Measurements from ENCODE around the gene FAM181B.

FAM181B gene

GRCh38 chr11:82683029-82683428 lies 50.6 kb downstream of the FAM181B start:
- no peak overlapping the region for H4K8ac ChIP-seq (ENCODE audit: low read depth, low read length)
- H3K36me3 ChIP-seq (replicated peaks in 1 of 2; ENCODE audit: control insufficient read depth in 2 of 2, insufficient read depth in 2 of 2, low read length in 2 of 2) = no peaks in the 10 kb centered on the region
- no peak overlapping the region for H2BK120ac ChIP-seq (ENCODE audit: low read depth, low read length)
- H2AFZ ChIP-seq (ENCODE audit: low read length) = no peak overlapping the region
- H3K18ac ChIP-seq (ENCODE audit: low read length) = no peak overlapping the region
- no peak overlapping the region for H3K9ac ChIP-seq (ENCODE audit: low read depth, low read length, poor library complexity)
- peaks cover 0 to 4% of the 10 kb centered on the region in 2 donors for H3K9me3 ChIP-seq (replicated peaks in 1 of 2; ENCODE audit: control insufficient read depth in 2 of 2, insufficient read depth in 1 of 2, low read depth in 1 of 2, low read length in 2 of 2)
- H3K79me1 ChIP-seq (ENCODE audit: low read depth, low read length) = no peaks in the 10 kb centered on the region
- no peak overlapping the region for H2BK15ac ChIP-seq (ENCODE audit: low read length)
- no peak overlapping the region for H2BK12ac ChIP-seq (ENCODE audit: low read length)
- no peak overlapping the region for H3K4ac ChIP-seq (ENCODE audit: low read length)
- H2AK5ac ChIP-seq (ENCODE audit: low read depth, low read length) = no peak overlapping the region
- no peak overlapping the region for H3K14ac ChIP-seq (ENCODE audit: low read length)
- H3K27me3 ChIP-seq (ENCODE audit: control insufficient read depth in 3 of 3, insufficient read depth in 3 of 3, low read depth in 1 of 3, low read length in 3 of 3) = no peaks in the 10 kb centered on the region
- no peak overlapping the region for H3K4me3 ChIP-seq (ENCODE audit: low read length in 2 of 2)
- no peak overlapping the region for H3K4me2 ChIP-seq (ENCODE audit: insufficient read depth, low read length, poor library complexity, severe bottlenecking)
- H4K91ac ChIP-seq (ENCODE audit: low read depth, low read length, poor library complexity) = no peak overlapping the region
- WGBS, 2 donors (ENCODE audit: extremely low coverage in 2 of 2, insufficient read length in 2 of 2, insufficient replicate concordance in 1 of 2) = no CpG with 5 or more reads among the region's 5 CpGs
- no peak overlapping the region for H3K27ac ChIP-seq (replicated peaks; ENCODE audit: low read length)
- DNase-seq (ENCODE audit: low spot score) = no peak
- no peak overlapping the region for H2BK5ac ChIP-seq (ENCODE audit: low read length)
- no peaks in the 10 kb centered on the region for H3K4me1 ChIP-seq (ENCODE audit: control insufficient read depth in 2 of 2, insufficient read depth in 1 of 2, low read depth in 1 of 2, low read length in 2 of 2)
- no peak overlapping the region for H3K23ac ChIP-seq (ENCODE audit: low read depth, low read length, poor library complexity)

GRCh38 chr11:82682003-82682751 lies 51.5 kb downstream of the FAM181B start:
- H3K23ac ChIP-seq (ENCODE audit: low read depth, low read length, poor library complexity) = no peak overlapping the region
- no peak overlapping the region for H2AK5ac ChIP-seq (ENCODE audit: low read depth, low read length)
- no peak overlapping the region for H4K91ac ChIP-seq (ENCODE audit: low read depth, low read length, poor library complexity)
- no peak overlapping the region for H3K18ac ChIP-seq (ENCODE audit: low read length)
- no peaks in the 10 kb centered on the region for H3K4me1 ChIP-seq (ENCODE audit: control insufficient read depth in 2 of 2, insufficient read depth in 1 of 2, low read depth in 1 of 2, low read length in 2 of 2)
- WGBS, 2 donors (ENCODE audit: extremely low coverage in 2 of 2, insufficient read length in 2 of 2, insufficient replicate concordance in 1 of 2) = no CpG with 5 or more reads among the region's 6 CpGs
- H3K9me3 ChIP-seq (replicated peaks in 1 of 2; ENCODE audit: control insufficient read depth in 2 of 2, insufficient read depth in 1 of 2, low read depth in 1 of 2, low read length in 2 of 2) = peaks cover 0 to 4% of the 10 kb centered on the region in 2 donors
- no peak overlapping the region for H3K9ac ChIP-seq (ENCODE audit: low read depth, low read length, poor library complexity)
- H2BK15ac ChIP-seq (ENCODE audit: low read length) = no peak overlapping the region
- no peak overlapping the region for H3K4ac ChIP-seq (ENCODE audit: low read length)
- no peak overlapping the region for H2BK5ac ChIP-seq (ENCODE audit: low read length)
- H3K79me1 ChIP-seq (ENCODE audit: low read depth, low read length) = no peaks in the 10 kb centered on the region
- no peaks in the 10 kb centered on the region for H3K36me3 ChIP-seq (replicated peaks in 1 of 2; ENCODE audit: control insufficient read depth in 2 of 2, insufficient read depth in 2 of 2, low read length in 2 of 2)
- H3K27ac ChIP-seq (replicated peaks; ENCODE audit: low read length) = no peak overlapping the region
- H2BK120ac ChIP-seq (ENCODE audit: low read depth, low read length) = no peak overlapping the region
- H2BK12ac ChIP-seq (ENCODE audit: low read length) = no peak overlapping the region
- peak overlapping the region; percentile 20 for H2AFZ ChIP-seq (ENCODE audit: low read length)
- peak; percentile 40 for DNase-seq (ENCODE audit: low spot score)
- H3K27me3 ChIP-seq (ENCODE audit: control insufficient read depth in 3 of 3, insufficient read depth in 3 of 3, low read depth in 1 of 3, low read length in 3 of 3) = no peaks in the 10 kb centered on the region
- no peak overlapping the region for H3K14ac ChIP-seq (ENCODE audit: low read length)
- no peak overlapping the region for H3K4me2 ChIP-seq (ENCODE audit: insufficient read depth, low read length, poor library complexity, severe bottlenecking)
- no peak overlapping the region for H4K8ac ChIP-seq (ENCODE audit: low read depth, low read length)
- H3K4me3 ChIP-seq (ENCODE audit: low read length in 2 of 2) = no peak overlapping the region

GRCh38 chr11:82680252-82680651 lies 53.4 kb downstream of the FAM181B start:
- no peak overlapping the region for H3K23ac ChIP-seq (ENCODE audit: low read depth, low read length, poor library complexity)
- no peaks in the 10 kb centered on the region for H3K27me3 ChIP-seq (ENCODE audit: control insufficient read depth in 3 of 3, insufficient read depth in 3 of 3, low read depth in 1 of 3, low read length in 3 of 3)
- no peak overlapping the region for H3K27ac ChIP-seq (replicated peaks; ENCODE audit: low read length)
- WGBS, 2 donors (ENCODE audit: extremely low coverage in 2 of 2, insufficient read length in 2 of 2, insufficient replicate concordance in 1 of 2) = no CpG with 5 or more reads among the region's 1 CpG
- H2AFZ ChIP-seq (ENCODE audit: low read length) = no peak overlapping the region
- no peak overlapping the region for H3K4me2 ChIP-seq (ENCODE audit: insufficient read depth, low read length, poor library complexity, severe bottlenecking)
- H2AK5ac ChIP-seq (ENCODE audit: low read depth, low read length) = no peak overlapping the region
- H3K36me3 ChIP-seq (replicated peaks in 1 of 2; ENCODE audit: control insufficient read depth in 2 of 2, insufficient read depth in 2 of 2, low read length in 2 of 2) = no peaks in the 10 kb centered on the region
- no peak overlapping the region for H3K4me3 ChIP-seq (ENCODE audit: low read length in 2 of 2)
- H2BK5ac ChIP-seq (ENCODE audit: low read length) = no peak overlapping the region
- H3K18ac ChIP-seq (ENCODE audit: low read length) = no peak overlapping the region
- H3K79me1 ChIP-seq (ENCODE audit: low read depth, low read length) = no peaks in the 10 kb centered on the region
- H3K14ac ChIP-seq (ENCODE audit: low read length) = no peak overlapping the region
- no peak overlapping the region for H3K4ac ChIP-seq (ENCODE audit: low read length)
- DNase-seq (ENCODE audit: low spot score) = no peak
- no peak overlapping the region for H3K9ac ChIP-seq (ENCODE audit: low read depth, low read length, poor library complexity)
- peaks cover 0 to 4% of the 10 kb centered on the region in 2 donors for H3K9me3 ChIP-seq (replicated peaks in 1 of 2; ENCODE audit: control insufficient read depth in 2 of 2, insufficient read depth in 1 of 2, low read depth in 1 of 2, low read length in 2 of 2)
- H4K8ac ChIP-seq (ENCODE audit: low read depth, low read length) = no peak overlapping the region
- no peak overlapping the region for H2BK15ac ChIP-seq (ENCODE audit: low read length)
- no peak overlapping the region for H2BK120ac ChIP-seq (ENCODE audit: low read depth, low read length)
- H2BK12ac ChIP-seq (ENCODE audit: low read length) = no peak overlapping the region
- no peaks in the 10 kb centered on the region for H3K4me1 ChIP-seq (ENCODE audit: control insufficient read depth in 2 of 2, insufficient read depth in 1 of 2, low read depth in 1 of 2, low read length in 2 of 2)
- no peak overlapping the region for H4K91ac ChIP-seq (ENCODE audit: low read depth, low read length, poor library complexity)

Small RNAs within 50 kb of the gene (small RNA-seq; reads per million reads assigned to genes)
- 1.2 reads per million for gene RPS28P7 (ENCODE audit: insufficient read depth)
